Measurements from ENCODE around the gene TIMD4.
"Not testable (repeated sequence)": the region's sequence is repeated elsewhere in the genome, so short reads cannot be mapped to it uniquely, and the experiment has no call there.

Gene TIMD4

DNA sequence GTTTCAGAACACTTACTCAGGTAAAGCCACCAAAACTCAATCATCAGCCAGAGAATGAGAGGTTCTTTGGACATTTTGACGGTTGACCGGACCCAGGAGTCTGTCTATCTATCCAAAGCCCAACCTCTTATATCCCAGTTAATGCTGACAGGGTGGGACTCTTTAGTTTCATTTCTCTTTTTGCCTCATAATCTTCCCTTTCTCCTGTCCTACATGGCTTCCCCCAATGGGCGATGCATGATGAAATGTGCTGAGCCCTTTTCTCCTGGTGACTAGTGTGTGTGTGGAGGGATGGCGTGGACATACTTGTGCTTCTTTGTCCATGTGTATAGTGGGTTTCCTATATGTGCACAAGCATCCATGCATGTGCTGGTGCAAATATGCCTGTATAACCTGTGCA is at the start of gene TIMD4:
Gene TIMD4, minus strand, starts transcription at position 102 of the 400 bp plus-strand sequence. Its CDS starts 28 bp downstream, at position 74.
- DNase-seq (ENCODE audit: low spot score), result peak; percentile 25

DNA sequence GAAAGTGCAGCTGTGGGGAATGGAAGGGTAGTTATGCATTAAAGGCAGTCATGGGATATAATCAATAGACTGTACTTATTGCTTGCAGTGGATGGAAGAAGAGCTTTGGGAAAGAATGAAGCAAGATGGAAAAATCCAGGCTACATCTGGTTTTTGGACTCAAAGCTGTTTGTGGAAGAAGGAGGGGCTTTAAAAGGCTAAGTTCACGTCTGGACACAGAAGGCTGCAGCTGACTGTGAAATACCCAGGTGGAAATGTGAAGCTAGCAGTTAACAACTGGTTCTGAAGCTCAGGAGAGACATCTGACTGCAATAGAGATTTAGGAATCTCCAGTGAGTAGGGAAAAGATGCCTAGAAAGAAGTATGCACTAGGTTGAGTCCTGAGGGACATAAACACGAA is 43.2 kb upstream of the TIMD4 start:
- DNase-seq (ENCODE audit: low spot score), result no peak

DNA sequence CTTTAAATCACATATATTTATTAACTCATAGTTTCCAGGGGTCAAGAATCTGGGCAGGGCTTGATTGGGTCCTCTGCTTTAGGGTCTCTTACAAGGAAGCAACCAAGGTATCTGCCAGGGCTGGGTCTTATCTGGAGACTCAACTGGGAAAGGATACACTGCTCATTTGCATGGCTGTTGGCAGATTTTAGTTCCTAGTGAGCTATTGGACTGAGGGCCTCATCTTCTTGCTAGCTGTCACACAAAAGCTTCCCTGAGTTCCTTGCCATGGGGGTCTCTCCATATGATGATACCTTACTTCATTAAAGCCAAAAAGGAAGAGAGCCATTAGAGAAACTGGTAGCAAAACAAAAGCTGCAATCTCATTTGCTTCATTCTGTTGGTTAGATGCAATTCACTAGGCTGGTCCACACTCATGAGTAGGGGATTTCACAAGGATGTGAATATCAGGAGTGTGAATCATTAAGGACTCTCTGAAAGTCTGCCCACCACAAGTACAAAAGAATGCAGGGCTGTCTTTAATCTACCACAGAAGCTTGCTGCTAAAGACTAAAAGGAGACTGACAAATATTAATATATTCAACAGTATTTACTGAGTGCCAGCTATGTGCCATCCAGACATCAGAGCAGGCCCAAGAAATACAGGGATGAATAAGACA is 42.0 kb upstream of the TIMD4 start:
- no peak for DNase-seq (ENCODE audit: low spot score)

DNA sequence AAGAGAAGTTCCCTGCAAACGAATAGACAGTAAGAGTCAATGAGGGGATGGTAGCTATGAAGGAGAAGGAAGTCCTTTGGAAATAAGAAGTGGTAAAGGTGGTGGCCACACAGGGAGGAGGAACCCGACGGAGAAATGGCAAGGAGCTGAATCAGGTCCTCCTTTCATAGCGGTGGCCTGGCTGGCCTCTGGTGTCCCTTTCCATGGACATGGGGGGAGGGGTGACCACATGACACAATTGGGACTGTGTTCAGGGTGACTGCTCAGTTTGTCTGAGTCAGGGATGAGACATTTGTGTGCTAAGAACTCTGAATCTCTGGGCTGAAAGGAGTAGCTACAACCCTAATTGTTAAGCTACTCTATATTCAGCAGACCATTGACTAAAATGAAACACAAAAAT is 28.7 kb upstream of the TIMD4 start:
- DNase-seq (ENCODE audit: low spot score), result peak; percentile 6

DNA sequence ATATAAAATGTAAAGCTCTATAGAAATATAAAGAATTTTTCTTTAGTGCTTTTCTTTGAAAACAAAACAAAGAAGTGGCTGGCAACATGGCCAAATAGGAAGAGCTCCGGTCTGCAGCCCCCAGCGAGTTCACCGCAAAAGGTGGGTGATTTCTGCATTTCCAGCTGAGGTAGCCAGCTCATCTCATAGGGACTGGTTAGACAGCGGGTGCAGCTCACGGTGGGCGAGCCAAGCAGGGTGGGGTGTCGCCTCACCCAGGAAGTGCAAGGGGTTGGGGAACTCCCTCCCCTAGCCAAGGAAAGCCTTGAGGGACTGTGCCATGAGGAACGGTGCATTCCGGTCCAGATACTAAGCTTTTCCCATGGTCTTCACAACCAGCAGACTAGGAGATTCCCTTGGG is 21.0 kb upstream of the TIMD4 start:
- no peak for DNase-seq (ENCODE audit: low spot score)

DNA sequence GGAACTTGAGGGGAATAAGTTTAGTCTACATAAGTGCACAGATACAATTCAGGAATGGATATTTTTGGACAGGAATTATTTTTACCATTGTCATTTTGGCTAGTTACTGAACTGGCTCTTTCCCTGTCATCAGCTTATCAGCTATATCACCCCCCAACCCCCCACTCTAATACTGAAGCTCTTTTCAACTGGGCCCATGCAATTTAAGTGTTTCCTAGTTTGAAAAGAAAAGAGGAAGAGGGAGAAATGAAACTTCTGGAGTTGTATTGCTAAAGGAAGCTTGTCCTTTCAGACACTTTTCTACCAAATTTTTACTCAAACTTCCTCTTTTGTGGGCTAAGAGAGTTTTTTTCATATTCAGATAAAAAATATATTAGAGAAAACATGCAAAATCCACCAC is 18.5 kb upstream of the TIMD4 start:
- peak; percentile 57 for DNase-seq (ENCODE audit: low spot score)

DNA sequence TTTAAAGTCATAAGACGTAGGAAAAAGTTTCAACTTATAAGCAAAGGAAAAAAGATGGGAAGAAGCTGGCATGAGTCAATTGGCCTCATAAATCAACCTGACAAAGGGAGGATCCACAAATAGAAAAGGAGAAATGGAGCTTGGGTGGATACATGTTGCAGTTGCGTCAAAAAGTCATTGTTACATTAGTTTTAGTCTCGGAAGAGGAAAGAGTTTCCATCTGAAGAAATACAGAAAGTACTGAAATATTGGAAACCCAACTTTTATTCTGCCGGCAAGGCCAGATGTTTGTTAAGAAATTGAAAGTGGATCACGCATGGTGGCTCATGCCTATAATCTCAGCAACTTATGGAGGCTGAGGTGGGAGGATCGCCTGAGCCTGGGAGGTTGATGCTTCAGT is 11.3 kb upstream of the TIMD4 start:
- DNase-seq (ENCODE audit: low spot score), result no peak

DNA sequence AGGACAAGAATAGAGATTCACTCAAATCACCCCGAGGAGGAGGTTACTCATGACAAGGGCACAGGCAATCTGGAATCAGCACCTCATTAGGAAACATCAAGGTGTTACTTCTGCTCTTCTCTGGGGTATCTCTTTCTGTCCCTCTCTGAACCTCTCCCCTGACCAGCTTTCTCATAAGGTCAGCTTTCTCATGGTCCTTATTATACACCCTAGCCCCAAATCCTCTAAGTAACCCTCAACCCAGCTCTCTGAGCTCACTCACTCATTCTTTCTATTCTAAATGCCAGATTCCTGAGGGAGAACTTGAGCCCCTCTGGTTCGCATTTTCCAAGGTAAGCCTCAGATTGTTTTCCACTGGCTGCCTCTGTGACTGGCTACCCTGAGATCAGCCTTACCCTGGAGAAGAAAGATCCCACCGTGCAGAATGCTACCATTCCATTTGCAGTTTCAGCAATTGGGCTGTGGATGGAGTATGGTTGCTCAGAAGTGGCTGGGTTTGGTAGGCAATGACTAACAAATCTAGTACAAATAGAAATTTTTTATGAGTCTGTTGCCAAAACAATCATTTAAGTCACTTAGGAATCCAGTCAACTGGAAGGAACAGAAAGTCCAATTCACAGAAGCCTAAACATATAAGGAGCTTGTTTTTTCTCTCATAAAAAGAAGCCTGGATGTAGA is 9.0 kb upstream of the TIMD4 start:
- no peak for DNase-seq (ENCODE audit: low spot score)

DNA sequence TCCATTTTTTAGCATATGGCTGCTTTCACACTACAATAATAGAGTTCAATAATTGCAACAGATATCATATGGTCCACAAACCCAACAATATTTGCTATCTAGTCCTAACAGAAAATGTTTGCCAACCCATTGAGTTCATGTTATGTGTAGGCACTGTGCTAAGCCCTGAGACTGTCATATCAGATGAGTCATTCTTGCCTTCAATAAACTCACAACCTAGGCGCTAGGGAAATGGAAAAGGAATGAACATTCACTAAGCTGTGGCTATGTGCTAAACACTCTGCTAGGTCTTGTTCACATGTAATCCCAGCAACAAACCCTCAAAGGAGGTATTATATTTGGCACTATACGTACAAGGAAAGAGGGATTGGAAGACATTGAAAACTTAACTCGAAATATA is 8.4 kb upstream of the TIMD4 start:
- no peak for DNase-seq (ENCODE audit: low spot score)

DNA sequence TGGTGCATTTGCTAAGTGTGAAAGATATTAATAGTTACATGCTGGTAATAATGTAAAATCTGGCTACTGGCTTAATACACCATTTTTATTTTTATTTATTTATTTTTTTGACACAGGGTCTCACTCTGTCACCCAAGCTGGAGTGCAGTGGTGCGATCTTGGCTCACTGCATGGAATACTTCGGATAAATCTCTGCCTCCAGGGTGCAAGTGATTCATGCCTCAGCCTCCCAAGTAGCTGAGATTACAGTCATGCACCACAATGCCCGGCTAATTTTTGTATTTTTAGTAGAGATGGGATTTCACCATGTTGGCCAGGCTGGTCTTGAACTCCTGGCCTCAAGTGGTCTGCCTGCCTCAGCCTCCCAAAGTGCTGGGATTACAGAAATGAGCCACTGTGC is 4.4 kb upstream of the TIMD4 start:
- DNase-seq (ENCODE audit: low spot score), result not testable (repeated sequence)

DNA sequence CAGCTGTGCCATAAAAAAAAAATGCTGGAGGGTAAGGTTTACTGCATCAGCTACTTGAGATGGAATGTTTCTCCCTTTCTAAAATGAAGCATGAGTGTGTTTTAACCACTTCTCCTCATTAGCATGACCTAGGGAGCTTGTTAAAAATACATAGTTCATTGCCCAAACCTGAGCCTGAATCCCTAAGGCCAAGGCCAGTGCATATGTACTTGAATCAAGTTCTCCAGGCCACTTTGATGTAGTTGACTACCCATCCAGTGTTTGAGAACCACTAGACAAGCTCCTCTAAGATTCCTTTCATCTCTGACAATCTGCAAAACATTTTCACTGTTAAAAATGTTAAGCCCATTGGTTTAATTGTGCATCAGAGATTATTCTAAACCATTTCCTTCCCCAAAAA is 6.7 kb downstream of the TIMD4 start:
- DNase-seq (ENCODE audit: low spot score), result no peak

DNA sequence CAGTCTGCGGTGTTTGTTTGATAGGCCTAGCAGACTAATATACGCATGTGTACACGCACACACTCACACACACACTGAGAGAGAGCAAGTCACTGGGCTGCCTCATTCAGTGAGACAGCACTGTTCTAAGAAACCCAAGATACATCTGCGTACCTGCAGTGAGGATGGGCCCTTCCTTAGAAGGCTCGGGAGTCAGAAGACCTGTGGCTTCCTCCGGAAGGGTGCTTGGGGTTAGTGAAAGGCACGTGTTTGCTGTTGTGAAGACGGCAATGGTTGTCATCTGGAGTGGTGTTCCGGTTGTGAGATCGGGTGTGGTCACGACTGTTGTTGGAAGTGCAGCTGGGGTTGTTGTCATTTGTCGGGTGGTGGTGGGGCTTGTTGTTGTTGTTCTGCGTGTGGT is 11.7 kb downstream of the TIMD4 start:
- DNase-seq (ENCODE audit: low spot score), result no peak

DNA sequence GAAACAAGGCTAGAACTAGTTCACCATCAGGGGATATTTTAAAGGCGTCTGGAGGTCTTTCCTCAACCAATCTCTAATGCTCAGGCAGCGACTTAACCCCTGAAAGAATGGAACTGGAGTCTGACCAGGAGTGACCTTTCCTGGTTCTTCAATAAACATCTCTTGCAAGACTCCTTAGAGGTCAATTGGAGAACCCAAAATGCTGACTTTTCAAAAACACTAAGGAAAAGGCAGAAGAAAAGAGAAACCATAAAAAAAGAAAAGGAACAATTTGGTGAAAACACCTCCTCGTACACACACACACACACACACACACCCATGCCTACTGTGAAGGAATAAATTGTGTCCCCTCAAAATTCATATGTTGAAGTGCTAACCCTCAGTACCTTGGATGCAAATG is 12.3 kb downstream of the TIMD4 start:
- DNase-seq (ENCODE audit: low spot score), result no peak

DNA sequence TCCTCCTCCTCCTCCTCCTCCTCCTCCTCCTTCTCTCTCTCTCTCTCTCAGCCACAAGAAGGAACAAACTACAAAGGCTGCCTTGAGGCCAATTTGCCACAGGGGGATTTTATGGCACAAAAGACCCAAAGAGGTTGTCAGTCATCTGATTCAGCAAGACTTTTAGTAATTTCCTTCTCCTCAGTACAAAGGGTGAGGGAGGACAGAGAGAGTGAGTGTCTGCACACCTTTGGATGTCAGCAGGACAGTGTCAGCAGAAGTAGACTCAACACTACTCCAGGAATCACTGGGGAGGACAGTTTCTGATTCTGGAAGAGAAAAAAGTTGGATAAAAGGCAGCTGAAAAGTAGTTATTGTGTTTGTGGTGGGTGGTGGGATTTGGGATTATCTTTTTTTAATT is 13.6 kb downstream of the TIMD4 start:
- no peak for DNase-seq (ENCODE audit: low spot score)

DNA sequence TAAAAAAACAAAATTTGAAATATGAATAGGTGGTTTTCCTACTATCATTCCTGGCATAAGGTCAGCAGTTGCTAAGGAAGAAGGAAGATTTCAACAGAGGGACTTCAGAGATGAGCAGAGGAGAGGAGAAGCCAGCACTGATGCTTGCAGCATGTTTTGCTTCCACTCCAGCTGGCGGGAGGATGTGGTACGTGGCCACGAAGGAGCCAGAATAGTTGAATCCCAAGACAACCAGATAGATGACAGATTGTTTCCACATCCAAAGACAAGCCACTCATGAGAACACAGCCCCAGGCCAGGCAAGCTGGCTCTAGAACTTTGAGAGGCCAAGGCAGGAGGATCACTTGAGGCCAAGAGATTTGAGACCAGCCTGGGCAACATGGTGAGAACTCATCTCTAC is 15.1 kb downstream of the TIMD4 start:
- no peak for DNase-seq (ENCODE audit: low spot score)

DNA sequence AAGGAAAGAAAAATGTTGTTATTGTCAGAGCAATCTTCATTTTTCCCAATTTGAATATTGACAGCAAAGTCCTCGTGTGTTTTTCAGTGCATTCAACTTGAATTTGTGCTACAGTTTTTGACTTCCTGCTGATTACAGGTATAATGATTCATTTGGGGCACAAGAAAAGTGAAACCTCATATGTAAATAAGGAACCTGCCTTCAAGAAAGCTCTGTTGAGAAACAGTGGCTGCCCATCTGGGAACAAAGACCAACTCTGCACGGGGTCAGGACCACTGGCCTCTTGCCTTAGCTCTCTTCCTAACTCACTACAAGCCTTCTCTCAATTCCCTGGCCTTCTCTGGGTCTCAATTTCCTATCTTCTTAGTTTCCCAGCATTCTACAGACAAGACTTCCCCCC is 21.0 kb downstream of the TIMD4 start:
- no peak for DNase-seq (ENCODE audit: low spot score)

DNA sequence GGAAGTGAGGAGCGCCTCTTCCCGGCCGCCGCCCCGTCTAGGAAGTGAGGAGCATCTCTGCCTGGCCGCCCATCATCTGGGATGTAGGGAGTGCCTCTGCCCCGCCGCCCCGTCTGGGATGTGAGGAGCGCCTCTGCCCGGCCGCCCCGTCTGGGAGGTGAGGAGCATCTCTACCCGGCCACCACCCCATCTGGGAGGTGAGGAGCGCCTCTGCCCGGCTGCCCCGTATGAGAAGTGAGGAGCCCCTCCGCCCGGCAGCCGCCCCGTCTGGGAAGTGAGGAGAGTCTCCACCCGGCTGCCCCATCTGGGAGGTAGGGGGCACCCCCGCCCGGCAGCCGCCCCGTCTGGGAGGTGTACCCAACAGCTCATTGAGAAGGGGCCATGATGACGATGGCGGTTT is 22.6 kb downstream of the TIMD4 start:
- not testable (repeated sequence) for DNase-seq (ENCODE audit: low spot score)

DNA sequence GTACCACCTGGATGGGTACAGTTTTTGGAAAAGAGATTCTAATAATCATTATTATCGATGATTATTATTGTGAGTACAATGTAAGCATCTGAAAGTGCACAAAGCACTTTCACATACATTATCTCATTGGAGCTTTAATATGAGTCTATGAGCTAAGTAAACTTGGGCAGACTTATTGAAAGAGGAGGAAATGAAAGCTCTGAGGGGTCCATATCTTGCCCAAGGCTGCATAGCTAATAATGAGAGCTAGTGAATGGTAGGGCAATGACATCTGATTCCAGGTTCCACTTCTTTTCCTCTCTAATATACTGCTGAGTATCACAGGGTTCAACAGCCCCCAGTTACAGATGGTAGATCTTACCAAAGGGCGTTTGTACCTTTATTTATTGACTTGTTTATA is 26.1 kb downstream of the TIMD4 start:
- DNase-seq (ENCODE audit: low spot score), result no peak

DNA sequence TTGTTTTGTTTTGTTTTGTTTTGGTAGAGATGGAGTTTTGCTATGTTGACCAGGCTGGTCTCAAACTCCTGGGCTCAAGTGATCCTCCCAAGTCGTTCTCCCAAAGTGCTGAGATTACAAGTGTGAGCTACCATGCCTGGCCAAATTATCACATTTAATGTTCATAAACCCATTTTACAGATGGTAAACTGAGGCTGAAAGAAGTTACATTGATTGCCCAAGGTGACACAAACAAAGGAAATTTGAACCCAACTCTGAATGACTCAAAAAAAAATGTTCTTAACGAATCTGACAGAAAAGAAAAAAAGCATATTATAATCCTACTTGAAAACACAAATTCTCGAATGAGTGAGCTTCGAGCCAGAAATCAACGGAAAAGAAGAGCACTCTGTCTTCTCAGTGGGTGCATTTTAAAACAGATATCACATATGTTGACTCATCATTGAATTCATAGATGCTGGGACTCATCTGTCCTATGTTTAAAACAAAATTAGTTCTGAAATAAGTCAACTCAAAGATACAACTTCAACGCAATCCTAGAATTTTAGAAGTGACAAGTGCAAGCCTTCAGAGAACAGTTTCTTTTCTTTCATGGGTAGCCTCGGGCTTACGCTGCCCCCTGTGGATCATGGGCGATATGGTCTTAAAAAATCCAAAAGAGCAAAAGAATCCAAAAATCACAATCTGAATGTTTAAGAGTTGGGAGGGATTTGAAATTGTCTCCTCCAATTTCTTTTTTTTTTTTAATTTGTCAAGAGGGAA is 28.4 kb downstream of the TIMD4 start:
- peak; percentile 35 for DNase-seq (ENCODE audit: low spot score)

DNA sequence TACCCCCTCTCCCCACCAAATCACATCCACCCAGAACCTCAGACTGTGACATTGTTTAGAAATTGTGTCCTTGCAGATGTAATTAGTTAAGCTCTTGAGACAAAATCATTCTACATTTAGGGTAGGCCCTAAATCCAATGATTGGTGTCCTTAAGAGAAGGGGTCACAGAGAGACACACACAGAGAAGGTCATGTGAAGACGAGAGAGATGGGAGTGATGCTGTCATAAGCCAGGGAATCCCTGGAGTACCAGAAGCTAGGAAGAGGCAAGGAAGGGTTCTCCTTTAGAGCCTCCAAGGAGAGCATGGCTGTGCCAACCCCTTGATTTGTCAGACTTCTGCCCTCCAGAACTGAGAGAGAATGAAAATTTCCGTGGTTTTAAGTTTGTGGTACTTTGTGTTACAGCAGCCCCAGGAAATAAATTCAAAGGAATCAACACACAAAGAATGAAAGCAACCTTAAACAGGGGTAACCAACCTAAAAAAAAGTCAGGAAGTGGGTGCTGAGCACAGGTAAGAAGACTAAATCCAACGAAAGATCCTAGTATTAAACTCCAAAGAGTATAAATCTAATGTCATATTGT is 33.6 kb downstream of the TIMD4 start:
- no peak for DNase-seq (ENCODE audit: low spot score)

DNA sequence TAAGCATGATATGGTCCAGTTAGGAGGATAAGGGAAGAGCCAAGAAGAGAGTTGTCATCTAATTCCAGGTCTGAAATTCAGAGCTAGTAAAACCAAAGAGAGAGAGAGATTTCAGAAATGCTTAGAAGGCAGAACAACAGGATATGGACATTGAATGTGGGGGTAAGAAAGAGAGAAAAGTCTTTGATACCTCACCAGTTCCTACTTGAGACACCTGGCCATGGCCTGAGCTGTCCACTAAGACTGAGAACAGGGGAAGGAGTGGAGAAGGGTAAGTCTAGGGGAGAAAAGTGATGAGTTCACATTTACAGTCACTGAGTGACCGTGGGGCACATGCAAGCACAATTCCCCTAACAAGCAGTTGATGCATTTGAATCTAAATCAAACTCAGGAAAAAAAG is 35.5 kb downstream of the TIMD4 start:
- no peak for DNase-seq (ENCODE audit: low spot score)

DNA sequence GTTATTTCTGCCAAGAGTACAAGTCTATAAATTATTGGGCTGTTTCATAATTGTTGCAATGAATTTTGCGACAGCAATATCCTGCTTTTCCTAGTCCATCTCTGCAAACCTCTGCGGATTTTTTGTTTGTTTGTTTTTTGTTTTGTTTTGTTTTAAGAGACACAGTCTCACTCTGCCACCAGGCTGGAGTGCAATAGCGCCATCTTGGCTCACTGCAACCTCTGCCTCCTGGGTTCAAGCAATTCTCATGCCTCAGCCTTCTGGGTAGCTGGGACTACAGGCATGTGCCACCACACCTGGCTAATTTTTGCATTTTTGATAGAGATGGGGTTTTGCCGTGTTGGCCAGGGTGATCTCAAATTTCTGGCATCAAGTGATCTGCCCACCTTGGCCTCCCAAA is 37.3 kb downstream of the TIMD4 start:
- not testable (repeated sequence) for DNase-seq (ENCODE audit: low spot score)

DNA sequence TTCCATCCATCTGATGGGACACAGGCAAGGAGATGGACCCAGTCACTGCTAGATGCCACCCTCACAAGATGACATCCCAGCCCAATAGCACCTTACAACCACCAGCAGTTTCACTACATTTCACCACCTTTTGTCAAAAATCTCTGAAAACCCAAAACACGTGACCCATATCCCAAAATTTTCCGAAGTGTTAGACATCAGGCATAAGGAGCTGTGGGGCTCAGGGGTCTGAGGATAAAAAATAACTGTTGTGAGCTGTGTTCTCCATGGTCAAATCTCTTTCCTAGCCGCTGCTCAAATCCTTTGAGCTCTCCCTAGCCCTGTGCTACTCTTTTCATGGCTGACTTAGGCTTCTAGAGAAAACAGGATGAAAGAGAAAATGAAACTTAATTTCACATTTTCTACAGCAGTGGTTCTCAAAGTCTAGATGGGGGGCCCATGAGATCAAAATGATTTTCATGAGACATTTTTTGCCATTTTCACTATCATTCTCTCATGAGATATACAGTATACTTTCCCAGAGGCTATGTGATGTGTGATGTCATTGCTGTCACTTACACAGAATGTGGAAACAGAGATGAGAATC is 40.7 kb downstream of the TIMD4 start:
- no peak for DNase-seq (ENCODE audit: low spot score)
